ENCODE measurements around the gene CLEC4M.

GRCh38 chr19:7720351-7720750, 42.7 kb upstream of the CLEC4M start:
- no peak for TF ChIP-seq POLR2A (IDR thresholded peaks at IDR 0.05)
- no peak for TF ChIP-seq CTCF (IDR thresholded peaks at IDR 0.05)
